ENCODE measurements around the gene ABCG1.

- TF ChIP-seq, protein P1, sequence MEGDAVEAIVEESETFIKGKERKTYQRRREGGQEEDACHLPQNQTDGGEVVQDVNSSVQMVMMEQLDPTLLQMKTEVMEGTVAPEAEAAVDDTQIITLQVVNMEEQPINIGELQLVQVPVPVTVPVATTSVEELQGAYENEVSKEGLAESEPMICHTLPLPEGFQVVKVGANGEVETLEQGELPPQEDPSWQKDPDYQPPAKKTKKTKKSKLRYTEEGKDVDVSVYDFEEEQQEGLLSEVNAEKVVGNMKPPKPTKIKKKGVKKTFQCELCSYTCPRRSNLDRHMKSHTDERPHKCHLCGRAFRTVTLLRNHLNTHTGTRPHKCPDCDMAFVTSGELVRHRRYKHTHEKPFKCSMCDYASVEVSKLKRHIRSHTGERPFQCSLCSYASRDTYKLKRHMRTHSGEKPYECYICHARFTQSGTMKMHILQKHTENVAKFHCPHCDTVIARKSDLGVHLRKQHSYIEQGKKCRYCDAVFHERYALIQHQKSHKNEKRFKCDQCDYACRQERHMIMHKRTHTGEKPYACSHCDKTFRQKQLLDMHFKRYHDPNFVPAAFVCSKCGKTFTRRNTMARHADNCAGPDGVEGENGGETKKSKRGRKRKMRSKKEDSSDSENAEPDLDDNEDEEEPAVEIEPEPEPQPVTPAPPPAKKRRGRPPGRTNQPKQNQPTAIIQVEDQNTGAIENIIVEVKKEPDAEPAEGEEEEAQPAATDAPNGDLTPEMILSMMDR (IDR thresholded peaks at IDR 0.05 in 4 of 5, conservative IDR thresholded peaks at IDR 0.05 in 1 of 5) = no peak
- TF ChIP-seq POLR2A (IDR thresholded peaks at IDR 0.05) = no peak
Measured at GRCh38 chr21:42188663-42189062, 30.3 kb upstream of the ABCG1 start.
